ENCODE results near the gene POTEJ.
"Not testable (repeated sequence)": the region's sequence is repeated elsewhere in the genome, so short reads cannot be mapped to it uniquely, and the experiment has no call there.

The POTEJ gene

GRCh38 chr2:130608276-130609001, 2.8 kb upstream of the POTEJ start:
- not testable (repeated sequence) for DNase-seq

- DNase-seq, result not testable (repeated sequence)
These were observed 2.0 kb upstream of the POTEJ start for GRCh38 chr2:130609002-130609920.

- DNase-seq, result not testable (repeated sequence)
These were observed 754 bp upstream of the POTEJ start for GRCh38 chr2:130610486-130610885.

DNA sequence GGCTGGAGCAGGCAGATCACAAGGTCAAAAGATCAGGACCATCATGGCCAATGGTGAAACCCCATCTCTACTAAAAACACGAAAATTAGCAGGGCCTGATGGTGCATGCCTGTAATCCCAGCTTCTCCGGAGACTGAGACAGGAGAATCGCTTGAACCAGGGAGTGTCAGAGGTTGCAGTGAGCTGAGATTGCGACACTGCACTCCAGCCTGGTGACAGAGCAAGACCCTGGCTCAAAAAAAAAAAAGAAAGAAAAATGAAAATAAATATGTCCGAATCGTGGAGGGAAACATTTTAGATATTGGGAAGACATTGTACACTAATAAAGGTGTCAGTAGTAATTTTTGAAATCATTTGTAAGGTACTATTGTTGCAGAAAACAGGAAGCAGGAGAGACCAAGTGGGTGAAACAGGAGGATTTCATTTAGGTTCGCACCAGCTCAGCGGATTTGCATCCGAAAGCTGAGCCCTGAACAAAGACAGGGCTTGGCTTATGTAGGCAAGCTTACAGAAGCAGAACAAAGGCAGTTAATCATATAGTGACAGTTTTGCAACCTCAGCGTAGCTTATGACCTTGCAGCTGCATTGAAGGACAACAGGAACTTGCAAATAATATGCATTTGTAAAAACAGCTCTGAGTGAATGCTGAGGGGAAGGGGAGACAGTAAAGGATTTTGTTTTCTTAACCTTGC, 17.7 kb downstream of the POTEJ start:
- DNase-seq, result not testable (repeated sequence)

DNA sequence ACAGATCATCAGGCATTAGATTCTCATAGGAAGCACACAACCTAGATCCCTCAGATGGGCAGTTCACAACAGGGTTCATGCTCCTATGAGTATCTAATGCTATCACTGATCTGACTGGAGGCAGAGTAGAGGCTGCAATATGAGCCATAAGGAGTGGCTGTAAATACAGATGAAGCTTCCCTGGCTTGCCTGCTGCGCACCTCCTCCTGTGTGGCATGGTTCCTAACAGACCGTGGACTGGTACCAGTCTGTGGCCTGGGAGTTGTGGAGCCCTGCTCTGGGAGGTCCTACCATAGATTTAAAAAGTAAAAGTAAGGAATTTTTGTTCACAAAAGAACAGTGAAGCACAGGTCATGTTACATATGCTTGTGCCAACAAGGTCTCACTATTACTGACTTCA, 27.7 kb downstream of the POTEJ start:
- not testable (repeated sequence) for DNase-seq

DNA sequence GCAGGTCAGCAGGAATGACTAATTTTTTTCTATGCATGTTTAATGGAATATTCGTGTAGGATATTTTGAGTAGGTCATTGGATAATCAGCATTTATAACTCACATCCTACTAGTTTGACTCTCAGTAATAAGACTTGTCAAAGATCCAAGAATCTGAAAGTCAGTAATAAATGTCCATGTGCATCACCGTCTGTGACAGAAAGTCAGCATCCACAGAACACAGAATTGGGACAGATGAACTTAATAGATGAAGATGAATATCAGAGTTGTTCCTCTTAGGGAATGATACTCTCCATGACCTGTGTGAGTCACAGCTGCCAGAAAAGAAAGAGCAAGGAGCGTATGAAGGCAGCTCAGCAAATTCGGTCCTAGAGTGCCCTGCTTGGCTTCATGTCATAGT, 30.4 kb downstream of the POTEJ start:
- not testable (repeated sequence) for DNase-seq

GRCh38 chr2:130649285-130649684, 38.0 kb downstream of the POTEJ start:
- DNase-seq, result not testable (repeated sequence)

- not testable (repeated sequence) for DNase-seq
These were observed 53.3 kb downstream of the POTEJ start for GRCh38 chr2:130664506-130664905.

GRCh38 chr2:130665596-130665995, 54.4 kb downstream of the POTEJ start:
- not testable (repeated sequence) for DNase-seq

DNA sequence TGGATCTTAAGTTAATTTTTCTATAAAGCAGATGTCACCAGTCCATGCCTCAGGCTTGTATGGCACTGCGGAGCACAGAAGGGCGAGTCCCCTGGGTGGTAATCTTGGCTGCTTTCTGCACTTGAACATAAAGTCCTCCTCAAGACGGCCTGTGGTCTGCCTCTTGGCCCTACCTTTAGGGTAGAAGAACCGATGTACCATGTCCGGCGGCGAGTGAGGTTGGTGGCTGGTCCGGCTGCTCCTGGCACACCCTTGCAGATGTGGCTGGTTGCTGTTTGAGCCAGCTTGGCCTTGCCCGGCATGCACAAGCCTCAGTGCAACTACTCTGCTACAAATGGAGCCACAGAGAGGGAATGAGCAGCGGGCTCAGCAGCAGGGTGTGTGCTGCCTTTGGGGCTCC, 56.3 kb downstream of the POTEJ start:
- DNase-seq, result not testable (repeated sequence)

- not testable (repeated sequence) for DNase-seq
These were observed 58.9 kb downstream of the POTEJ start for GRCh38 chr2:130670026-130670745.

DNA sequence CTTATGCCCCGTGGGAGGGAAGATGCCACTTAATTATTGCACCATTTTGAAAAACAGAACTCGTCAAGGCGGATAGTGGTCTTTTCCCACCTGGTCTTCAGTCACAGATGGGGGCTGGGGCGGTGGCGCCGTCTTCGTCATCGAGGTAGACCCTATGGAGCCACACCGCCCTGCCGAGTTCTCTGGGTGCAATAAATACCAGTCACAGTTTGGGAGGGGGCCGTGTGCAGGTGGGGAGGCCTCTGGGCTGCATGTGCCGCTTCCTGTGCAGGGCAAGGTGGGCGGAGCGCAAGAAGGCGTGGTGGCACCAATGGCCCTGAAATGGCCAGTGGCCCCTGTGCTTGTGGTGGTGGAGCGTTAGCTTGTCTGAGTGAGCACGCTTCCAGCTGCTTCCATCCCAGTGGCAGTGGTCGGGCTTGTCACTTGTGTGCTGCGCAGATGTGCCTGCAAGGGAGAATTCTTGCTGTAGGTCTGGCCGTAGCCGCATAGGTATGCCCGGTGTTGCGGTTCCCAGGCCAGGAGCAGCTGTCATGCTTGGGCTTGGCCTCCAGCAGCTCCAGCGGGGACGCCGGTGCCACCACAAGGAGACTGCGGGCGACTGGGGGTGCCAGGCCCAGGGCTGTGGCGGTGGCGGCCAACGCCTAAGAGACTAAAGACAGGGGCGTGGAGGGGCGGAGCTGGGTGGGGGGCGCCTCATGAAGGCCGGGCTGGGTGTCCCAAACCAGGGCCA, 81.0 kb downstream of the POTEJ start:
- DNase-seq, result not testable (repeated sequence)

DNA sequence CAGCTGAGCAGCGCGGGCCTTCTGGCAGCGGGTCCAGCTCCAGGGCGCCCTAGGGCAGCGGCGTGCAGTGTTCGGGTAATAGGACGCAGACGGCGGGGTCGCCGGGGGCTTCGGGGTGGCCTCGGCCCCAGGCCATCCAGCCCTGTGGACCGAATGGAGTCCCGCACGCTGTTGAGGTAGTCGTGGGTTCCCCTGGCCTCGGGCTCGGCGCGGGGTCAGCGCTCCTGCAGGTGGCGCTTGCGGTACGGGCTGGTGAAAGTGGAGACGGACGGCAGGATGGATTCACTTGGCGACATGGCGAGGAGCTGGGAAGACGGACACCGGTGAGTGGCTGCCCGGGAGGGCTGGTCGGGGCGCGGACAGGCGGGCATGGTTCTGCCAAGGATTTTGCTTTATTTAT, 82.2 kb downstream of the POTEJ start:
- peak; percentile 24 for DNase-seq

- DNase-seq, result not testable (repeated sequence)
These were observed 92.0 kb downstream of the POTEJ start for GRCh38 chr2:130703250-130703649.
